ENCODE data around the gene PPP1R14B.

DNA sequence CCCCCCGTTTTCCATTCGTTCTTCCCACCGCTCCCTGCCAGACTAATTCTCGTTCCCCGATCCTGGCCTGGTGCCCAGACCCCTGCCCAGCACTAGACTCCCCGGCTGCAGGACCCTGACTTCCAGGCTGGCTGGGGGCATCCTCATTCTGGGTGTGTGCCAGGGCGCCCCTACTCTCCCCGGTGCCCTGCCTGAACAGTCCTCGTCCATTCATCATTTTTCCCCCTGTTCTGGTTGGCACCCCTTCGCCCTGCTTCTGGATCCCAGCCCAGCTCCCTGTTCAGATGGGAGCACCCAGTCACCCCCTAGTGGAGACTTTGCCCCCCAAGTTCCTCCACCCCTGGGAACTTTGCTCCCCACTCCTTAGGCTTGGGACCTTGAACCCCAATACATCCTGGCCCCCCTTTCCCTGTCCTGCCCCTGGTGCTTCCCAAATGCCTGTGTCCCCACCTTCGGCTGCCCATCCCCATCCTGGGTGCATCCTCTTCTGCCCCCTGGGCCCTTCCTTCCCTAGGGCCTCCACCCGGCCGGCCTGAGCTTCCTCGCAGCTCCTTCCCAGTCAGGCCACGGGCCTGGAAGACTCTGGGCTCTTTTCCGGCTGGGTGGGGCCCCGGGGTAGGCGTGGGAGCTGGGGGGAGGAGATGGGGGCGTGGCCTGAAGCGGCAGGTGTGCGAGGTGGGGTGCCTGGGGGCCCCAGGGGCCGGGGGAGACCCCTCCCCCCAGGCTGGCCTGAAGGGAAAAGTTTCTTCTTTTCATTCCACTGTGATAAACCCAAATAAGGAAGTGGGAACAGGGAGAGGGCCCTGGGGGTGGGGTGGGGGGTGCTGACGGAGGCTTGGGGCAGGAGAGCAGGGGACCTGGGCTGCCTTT lies 5.5 kb upstream of the PPP1R14B start:
- peak in 1 of 2 donors; percentile 31 for TF ChIP-seq CTCF (IDR thresholded peaks at IDR 0.05; ENCODE audit: extremely low read depth in 1 of 2, insufficient read depth in 1 of 2, low read depth in 1 of 2, low read length in 2 of 2)
- peak; percentile 46 for TF ChIP-seq POLR2AphosphoS5 (IDR thresholded peaks at IDR 0.05; ENCODE audit: insufficient read depth, low read depth, low read length)
